ENCODE results near the gene CYRIA. TPM values are rescaled to one million over a fixed set of nuclear protein-coding genes. Genes with fewer than 3 reads are reported as not detected.

The CYRIA gene
- total and polyA plus RNA-seq, 5 donors, result 1.2 to 5.0 (median 3.5) TPM

DNA sequence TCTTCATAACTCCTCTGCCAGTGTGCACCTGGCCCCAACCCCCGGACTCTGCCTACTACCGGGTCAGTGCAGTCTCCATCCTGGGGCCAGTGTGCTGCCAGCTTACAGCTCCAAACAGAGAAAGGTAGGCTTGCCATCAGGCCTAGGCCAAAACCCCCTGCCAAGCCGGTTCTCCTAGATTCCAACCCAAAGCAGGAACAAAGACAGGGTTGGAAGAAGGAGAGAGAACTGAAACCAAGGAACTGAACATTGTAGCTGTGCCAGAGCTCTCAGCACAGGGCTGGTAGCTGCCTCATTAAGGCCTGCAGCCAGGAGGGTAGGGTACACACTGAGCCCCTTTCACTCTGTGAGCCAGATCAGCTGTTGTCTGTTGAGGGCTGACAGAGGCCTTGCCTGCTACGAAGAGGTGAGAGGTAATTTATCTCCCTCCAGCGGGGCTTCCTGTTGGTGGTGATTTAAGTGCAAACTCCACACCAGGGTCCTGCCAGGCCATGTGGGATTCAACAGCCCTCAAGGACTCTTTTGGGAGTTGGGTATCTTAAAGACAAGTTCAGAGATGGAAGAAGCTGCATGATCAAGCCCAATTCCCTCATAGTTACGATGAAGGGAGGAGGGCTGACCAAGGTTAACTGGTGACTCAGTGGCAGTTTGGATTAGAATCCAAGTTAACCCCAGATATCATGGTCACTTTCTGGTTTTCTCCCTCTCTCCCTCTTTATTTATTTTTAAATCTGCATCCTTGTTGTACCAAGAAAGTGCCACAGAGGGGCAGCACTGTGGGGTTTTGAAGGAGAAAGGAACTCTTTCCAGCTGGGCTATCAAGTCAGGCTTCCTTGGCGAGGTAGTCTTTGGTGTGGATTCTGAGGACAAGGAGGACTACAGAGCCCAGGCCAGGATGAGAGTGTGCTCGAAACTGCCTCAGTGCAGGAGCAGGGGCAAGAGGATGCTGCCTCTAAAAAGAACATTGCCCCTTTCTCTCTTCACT lies 48.1 kb downstream of the CYRIA start:
- H3K9me3 ChIP-seq (ENCODE audit: control insufficient read depth, low read length), result no peaks in the 10 kb centered on the region
- peak in 1 of 3 donors; percentile 34 for DNase-seq
- H3K27me3 ChIP-seq (ENCODE audit: control insufficient read depth, insufficient read depth), result no peaks in the 10 kb centered on the region
- intact Hi-C loops (cut with DNase I), result loop anchor here in 2 of 4 donors (5.0 kb wide), 1 partner anchor 140 kb away; no protein-coding TSS in a partner anchor
- 79% methylated on average over 8 of the region's 8 CpGs for WGBS
- H3K4me3 ChIP-seq (ENCODE audit: low read length), result no peak overlapping the region
- ATAC-seq, result peak in 1 of 2 donors; percentile 18
- H3K4me1 ChIP-seq (ENCODE audit: control insufficient read depth, insufficient read depth, low read length), result peaks cover 2% of the 10 kb centered on the region
- no peak overlapping the region for H3K27ac ChIP-seq (ENCODE audit: low read length)
